HUES48 (cell line): ENCODE data around the gene TRAF3.

ENCODE experiments used
- H3K27ac ChIP-seq: one replicate; pipeline ENCODE4 v1.7.0; 2013; ENCODE audit warnings: low read depth, low read length, inconsistent platforms
- H3K27me3 ChIP-seq: 2 replicates; pipeline ENCODE4 v1.6.1; 2013; ENCODE audit warnings: mild to moderate bottlenecking, low read length; ENCODE audit not compliant: control insufficient read depth, insufficient read depth
- H3K36me3 ChIP-seq: 2 replicates; pipeline ENCODE4 v1.6.1; 2013; ENCODE audit warnings: low read length; ENCODE audit not compliant: control insufficient read depth, insufficient read depth
- H3K4me1 ChIP-seq: 2 replicates; pipeline ENCODE4 v1.6.1; 2013; ENCODE audit warnings: mild to moderate bottlenecking, low read length; ENCODE audit not compliant: control insufficient read depth, insufficient read depth
- H3K4me3 ChIP-seq: 2 replicates; pipeline ENCODE4 v1.5.1; 2013; ENCODE audit warnings: mild to moderate bottlenecking, low read depth, low read length
- H3K9ac ChIP-seq: 2 replicates; pipeline ENCODE4 v1.6.1; 2013; ENCODE audit warnings: mild to moderate bottlenecking, low read depth, low read length, moderate library complexity
- H3K9me3 ChIP-seq: 2 replicates; pipeline ENCODE4 v1.6.1; 2013; ENCODE audit warnings: low read length; ENCODE audit not compliant: control insufficient read depth, insufficient read depth

Gene TRAF3

DNA sequence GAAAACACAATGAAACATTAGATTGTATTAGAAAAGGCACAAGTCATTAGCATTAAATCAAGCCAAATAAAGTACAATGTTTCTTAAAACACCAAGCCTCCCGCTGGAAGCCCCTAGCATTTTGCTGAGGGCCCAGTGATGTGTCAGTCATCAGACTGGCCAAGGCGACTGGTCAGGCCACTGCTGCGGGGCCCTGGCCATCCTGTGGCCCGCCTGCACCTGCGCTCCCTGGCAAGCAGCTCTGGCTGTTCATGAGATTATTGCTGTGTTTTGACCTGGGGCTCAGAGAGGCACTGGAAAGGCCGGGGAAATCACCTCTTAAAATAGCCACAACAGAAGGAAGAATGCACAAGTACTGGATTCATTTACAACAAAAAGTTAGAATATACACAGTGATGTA is 121.0 kb downstream of the TRAF3 start:
- H3K36me3 ChIP-seq, result 0 out of 2 replicates have a peak, but pooled peaks cover 5% of the 10 kb centered on the region
- H3K9ac ChIP-seq, result no peak overlapping the region
- no peaks in the 10 kb centered on the region for H3K9me3 ChIP-seq
- no peak overlapping the region for H3K4me3 ChIP-seq
- no peaks in the 10 kb centered on the region for H3K27me3 ChIP-seq
- H3K4me1 ChIP-seq, result no peaks in the 10 kb centered on the region
- no peak overlapping the region for H3K27ac ChIP-seq

GRCh38 chr14:102898776-102899515 is 121.7 kb downstream of the TRAF3 start:
- Histone ChIP-seq H3K9me3 (no peaks in the 10 kb centered on the region), H3K27me3 (no peaks in the 10 kb centered on the region), H3K4me1 (no peaks in the 10 kb centered on the region), H3K27ac (no peak overlapping the region), H3K4me3 (no peak overlapping the region), H3K36me3 (0 out of 2 replicates have a peak, but pooled peaks cover 5% of the 10 kb centered on the region), H3K9ac (no peak overlapping the region)

DNA sequence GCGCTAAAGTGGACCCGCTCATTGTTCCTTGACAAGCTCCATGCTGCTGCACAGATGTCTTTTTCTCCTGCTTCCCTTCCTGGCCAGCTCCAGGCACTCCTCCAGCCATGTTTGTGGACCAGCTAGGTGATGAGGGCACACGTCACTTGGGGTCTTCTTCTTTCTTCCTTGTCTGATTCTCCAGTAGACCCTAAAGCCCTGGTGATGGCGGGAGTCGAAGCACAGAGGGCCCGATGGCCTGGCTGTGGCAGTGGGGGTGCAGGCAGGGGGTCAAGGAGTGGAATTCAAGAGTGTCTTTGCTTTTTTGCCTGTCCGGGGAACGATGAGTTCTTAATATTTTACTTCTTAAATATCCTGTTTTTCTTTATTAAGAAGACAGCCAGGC is 122.3 kb downstream of the TRAF3 start:
- Histone ChIP-seq H3K27ac (no peak overlapping the region), H3K27me3 (no peaks in the 10 kb centered on the region), H3K4me3 (no peak overlapping the region), H3K4me1 (no peaks in the 10 kb centered on the region), H3K36me3 (0 out of 2 replicates have a peak, but pooled peaks cover 5% of the 10 kb centered on the region), H3K9me3 (no peaks in the 10 kb centered on the region), H3K9ac (no peak overlapping the region)

DNA sequence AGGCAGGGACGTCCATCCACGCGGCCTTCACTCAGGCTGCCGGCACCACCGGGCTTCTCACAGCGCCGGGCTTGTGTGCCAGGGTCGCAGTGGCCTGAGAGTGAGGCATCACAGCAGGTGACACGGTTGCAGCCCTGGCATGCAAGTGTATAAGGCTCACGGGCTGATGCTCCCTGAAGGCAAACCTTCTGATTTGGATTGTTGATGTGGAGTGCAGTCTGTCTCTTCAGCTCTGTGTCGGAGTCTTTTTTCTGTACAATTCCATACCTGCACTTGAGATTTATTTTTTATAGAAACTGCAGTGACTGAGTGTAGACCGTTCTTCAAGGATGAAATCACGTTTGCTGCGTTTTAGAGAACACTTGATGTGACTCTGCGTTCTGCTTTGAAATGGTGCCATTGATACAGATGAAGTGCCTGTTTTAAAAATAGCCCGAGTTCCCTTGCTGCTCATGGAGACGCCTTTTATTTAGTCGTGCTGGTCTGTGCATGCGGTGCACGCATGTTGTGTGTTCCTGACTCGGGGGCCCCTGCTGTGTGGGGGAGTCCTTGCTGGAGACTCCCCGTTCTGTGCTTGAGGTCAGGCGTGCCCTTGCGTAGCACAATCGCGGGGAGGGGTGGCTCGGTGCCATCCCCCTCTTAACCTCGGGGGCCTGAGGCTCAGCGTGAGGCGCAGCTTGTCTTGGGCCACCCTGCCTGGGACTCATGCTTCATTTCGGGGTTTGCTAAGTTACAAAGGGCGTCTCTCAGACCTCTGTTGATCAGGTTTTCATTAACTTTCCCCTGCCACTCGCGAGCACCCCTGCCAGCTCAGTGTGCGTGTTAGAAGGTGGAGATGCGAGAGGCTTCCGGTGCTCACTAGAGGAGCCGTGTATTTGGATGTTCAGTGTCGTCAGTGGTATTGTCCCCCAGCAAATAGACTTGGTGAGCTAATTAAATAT is 123.7 kb downstream of the TRAF3 start:
- no peaks in the 10 kb centered on the region for H3K4me1 ChIP-seq
- no peak overlapping the region for H3K4me3 ChIP-seq
- no peaks in the 10 kb centered on the region for H3K9me3 ChIP-seq
- H3K27me3 ChIP-seq, result no peaks in the 10 kb centered on the region
- H3K27ac ChIP-seq, result no peak overlapping the region
- peaks cover 9% of the 10 kb centered on the region for H3K36me3 ChIP-seq
- H3K9ac ChIP-seq, result no peak overlapping the region

DNA sequence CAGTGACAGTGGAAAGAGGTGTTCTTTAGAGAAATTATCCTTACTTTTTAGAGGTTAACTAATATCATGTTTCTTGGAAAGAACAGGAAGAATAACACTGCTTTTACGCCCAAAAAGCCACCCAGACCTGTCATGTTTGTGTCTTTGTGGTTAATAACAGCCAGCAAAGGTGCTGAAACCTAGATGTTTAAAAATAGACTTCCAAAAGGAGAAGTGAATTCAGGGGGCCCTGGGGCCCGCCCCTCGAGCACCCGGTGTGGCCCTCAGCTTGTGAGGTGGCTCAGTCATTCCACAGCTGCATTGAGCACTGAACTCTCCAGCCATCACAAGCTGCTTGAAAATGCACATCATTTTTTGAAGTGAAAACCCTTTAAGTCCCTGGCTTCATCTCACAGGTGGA is 124.4 kb downstream of the TRAF3 start:
- Histone ChIP-seq H3K9ac (no peak overlapping the region), H3K27ac (no peak overlapping the region), H3K36me3 (peaks cover 15% of the 10 kb centered on the region), H3K4me3 (no peak overlapping the region), H3K9me3 (0 out of 2 replicates have a peak, but pooled peaks cover 3% of the 10 kb centered on the region), H3K4me1 (no peaks in the 10 kb centered on the region), H3K27me3 (no peaks in the 10 kb centered on the region)

DNA sequence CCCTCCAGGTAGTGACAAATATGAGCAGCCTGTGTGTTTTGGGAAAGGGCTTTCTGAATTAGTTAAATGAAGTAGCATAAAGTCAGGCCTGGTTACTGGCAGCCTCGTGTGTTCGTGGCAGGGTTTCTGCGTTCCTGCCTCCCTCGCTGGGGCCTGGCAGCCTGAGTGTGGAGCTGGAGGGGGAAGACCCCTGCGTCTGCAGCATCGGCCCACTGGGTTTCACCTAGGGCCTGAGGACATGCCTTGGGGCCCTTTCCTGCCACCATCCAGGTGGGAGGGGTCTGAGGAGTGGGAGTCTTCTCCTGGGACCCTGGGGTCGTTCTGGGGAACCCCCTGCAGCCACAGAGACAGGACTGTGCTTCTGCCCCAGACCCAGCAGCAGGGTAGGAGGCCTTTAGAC is 124.8 kb downstream of the TRAF3 start:
- Histone ChIP-seq H3K4me1 (no peaks in the 10 kb centered on the region), H3K4me3 (no peak overlapping the region), H3K36me3 (peaks cover 18% of the 10 kb centered on the region), H3K27me3 (no peaks in the 10 kb centered on the region), H3K27ac (no peak overlapping the region), H3K9ac (no peak overlapping the region), H3K9me3 (0 out of 2 replicates have a peak, but pooled peaks cover 7% of the 10 kb centered on the region)

DNA sequence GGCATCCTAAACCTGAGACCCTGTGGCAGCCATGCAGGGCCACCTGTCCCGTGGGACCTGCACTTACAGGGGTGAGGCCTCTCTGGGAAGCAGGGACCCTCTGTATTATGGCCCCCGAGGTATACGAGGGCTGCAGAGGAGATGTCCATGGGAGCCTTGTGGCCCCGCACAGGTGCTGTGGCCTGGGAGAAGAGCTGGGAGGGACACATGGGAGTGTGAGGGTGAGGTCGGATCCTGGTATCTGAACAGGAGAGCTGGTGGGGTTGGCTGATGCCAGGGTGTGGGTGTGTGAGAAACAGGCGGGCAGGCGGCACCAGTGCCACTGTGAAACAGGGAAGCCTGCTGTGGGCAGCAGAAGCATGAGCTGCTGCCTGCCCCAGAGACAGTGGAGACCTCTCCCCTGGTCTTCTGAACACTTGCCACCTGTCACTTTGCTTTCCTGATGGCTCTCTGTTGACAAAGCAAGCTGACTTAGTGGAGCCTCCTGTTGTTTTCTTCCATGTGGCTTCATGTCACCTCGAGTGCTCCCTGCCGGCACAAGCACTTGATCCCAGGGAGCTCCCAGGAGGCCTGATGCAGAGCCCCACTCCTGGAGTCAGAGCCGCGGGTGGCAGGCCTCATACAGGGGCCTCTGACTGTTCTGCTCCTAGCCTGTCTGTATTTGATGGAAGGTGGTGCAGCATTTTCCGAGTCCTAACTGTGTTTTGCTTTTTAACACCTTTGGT is 125.4 kb downstream of the TRAF3 start:
- Histone ChIP-seq H3K4me1 (no peaks in the 10 kb centered on the region), H3K4me3 (no peak overlapping the region), H3K27me3 (no peaks in the 10 kb centered on the region), H3K27ac (no peak overlapping the region), H3K36me3 (peaks cover 18% of the 10 kb centered on the region), H3K9me3 (0 out of 2 replicates have a peak, but pooled peaks cover 10% of the 10 kb centered on the region), H3K9ac (no peak overlapping the region)

DNA sequence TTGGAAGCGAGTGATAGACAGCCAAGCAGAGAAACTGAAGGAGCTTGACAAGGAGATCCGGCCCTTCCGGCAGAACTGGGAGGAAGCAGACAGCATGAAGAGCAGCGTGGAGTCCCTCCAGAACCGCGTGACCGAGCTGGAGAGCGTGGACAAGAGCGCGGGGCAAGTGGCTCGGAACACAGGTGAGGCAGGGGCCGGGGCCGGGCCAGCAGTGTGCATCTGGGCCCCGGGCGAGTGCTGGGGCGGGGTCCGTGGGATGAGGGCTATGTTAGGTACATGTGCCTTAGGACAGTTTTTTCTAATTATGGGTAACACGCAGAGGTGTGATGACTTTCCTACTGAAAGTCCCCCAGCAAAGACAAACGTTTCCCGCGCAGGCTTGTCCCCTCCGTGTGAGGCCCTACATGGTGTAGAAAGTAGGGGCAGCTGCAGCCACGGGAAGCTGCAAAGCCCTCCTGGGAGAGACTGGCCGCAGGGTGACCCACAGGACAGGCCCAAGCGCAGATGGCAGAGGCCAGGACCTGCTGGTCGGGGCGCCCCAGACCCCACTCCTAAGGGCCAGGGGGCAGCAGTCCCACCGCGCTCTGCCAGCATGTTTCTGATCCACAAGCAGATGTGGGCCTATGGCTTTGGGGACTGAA is 126.1 kb downstream of the TRAF3 start:
- H3K4me1 ChIP-seq, result no peaks in the 10 kb centered on the region
- 0 out of 2 replicates have a peak, but pooled peaks cover 10% of the 10 kb centered on the region for H3K9me3 ChIP-seq
- no peak overlapping the region for H3K4me3 ChIP-seq
- H3K9ac ChIP-seq, result no peak overlapping the region
- no peak overlapping the region for H3K27ac ChIP-seq
- H3K27me3 ChIP-seq, result no peaks in the 10 kb centered on the region
- H3K36me3 ChIP-seq, result peaks cover 18% of the 10 kb centered on the region

DNA sequence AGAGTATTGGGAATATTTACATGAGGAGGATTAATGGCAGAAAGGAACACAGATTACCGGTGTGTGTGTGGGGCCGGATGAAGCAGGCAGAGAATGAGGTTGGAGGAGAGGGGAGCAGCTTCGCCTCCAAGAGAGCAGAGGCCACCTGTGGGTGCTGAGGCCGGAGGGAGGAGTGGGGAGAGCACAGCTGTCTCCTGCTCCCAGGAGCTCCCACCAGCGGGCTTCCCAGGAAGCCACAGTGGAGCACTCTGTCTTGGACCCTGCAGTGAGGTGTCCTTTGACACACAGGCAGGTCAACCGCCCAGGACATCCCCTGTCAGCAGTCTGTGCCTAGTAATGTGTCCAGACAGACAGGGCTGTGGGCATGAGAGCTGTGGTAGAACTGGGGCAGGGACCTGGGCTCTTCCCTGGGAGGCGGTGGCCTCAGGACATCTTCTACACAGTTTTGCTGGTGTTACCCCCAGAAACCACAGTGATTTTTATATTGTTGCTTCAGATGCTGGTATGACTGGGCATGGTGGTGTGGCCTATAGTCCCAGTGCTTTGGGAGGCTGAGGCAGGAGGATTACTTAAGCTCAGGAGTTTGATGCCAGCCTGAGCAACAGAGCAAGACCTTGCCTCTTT is 126.8 kb downstream of the TRAF3 start:
- H3K27ac ChIP-seq, result no peak overlapping the region
- peaks cover 18% of the 10 kb centered on the region for H3K36me3 ChIP-seq
- H3K27me3 ChIP-seq, result no peaks in the 10 kb centered on the region
- H3K9me3 ChIP-seq, result 0 out of 2 replicates have a peak, but pooled peaks cover 10% of the 10 kb centered on the region
- no peak overlapping the region for H3K9ac ChIP-seq
- no peaks in the 10 kb centered on the region for H3K4me1 ChIP-seq
- no peak overlapping the region for H3K4me3 ChIP-seq
